HS-27A (cell line): ENCODE data around the gene NTM.

Experiments
- DNase-seq: peaks from one replicate; pipeline ENCODE4 v3.0.0-alpha.2; 2012; ENCODE audit warnings: low read depth, missing footprints

The NTM gene

DNA sequence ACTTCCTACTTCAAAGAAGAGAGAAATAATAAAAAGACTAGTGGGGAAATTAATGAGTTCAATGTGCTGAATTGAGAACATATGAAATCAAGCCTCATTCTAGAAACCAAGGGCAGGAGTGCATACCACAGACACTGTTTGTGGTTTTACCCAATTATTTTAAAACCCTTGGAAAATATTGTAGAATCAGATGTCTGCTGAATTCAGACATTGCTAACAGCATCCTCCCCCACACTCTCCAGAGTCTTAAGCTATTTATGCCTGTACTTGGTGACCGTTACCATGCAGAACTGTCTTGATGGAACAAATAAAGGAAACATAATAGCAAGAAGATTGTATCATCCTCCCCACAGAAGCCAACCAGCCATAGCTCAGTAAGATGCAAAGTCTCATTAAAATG is 850.1 kb downstream of the NTM start:
- no peak for DNase-seq

DNA sequence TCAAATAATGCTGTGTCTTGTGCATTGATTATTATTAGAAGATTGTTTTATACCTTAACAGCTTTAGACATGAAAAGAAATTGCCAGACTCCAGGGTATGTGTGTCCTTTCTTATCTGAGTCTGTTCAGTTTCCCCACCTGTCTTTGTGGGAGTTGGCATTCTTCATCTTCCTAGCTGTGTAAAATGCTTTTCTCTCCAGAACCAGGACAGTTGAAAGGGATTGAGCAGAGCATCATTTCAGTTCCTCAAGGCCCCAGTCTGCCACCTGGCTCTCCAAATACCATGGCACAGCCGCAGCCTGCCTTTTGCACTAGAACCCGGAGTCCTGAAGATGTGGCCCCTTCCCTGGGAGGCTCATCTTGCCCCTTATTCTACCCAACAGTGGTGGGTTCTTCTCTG is 851.9 kb downstream of the NTM start:
- DNase-seq = no peak

DNA sequence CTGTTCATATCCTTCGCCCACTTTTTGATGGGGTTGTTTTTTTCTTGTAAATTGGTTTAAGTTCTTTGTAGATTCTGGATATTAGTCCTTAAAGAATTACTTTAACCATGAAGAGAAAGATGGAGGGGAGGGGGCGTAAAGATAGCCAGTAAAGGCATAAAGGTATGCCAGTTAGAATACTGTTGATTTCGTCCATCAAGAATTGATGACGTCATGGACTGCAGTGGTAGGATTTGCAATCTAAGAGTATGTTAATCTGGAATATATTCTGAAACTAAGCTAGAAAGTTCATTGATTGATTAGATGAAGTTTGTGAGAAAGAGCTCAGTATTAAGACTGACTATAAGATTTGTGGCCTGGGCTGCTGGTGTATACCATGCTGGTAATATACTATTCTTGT is 856.1 kb downstream of the NTM start:
- DNase-seq = no peak

DNA sequence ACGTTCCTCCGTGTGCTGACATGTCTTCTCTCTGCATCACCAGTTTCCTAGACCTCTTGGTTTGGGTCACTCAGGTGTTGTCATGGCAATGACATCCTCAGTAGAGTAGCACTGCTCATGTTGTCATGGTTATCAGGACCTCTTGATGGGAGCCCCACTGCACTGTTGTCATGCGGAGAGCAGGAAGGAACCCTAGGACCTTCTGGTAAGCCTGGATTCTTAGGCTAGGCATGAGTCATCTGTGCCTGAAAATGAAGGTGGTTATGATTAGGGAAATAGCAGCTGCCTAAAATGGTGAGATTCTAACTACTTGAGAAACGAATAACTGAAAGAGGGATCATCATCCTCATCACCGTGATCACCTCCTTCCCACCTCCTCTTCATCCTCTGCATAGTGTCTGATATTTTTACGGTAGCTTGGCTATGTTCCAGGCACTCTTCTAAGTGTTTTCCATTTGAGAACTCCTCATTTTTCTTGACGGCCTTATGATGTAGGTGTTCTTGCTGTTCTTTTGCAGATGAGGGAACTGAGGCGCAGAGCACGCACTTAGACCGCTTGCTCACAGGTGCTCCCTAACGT is 858.4 kb downstream of the NTM start:
- no peak for DNase-seq

DNA sequence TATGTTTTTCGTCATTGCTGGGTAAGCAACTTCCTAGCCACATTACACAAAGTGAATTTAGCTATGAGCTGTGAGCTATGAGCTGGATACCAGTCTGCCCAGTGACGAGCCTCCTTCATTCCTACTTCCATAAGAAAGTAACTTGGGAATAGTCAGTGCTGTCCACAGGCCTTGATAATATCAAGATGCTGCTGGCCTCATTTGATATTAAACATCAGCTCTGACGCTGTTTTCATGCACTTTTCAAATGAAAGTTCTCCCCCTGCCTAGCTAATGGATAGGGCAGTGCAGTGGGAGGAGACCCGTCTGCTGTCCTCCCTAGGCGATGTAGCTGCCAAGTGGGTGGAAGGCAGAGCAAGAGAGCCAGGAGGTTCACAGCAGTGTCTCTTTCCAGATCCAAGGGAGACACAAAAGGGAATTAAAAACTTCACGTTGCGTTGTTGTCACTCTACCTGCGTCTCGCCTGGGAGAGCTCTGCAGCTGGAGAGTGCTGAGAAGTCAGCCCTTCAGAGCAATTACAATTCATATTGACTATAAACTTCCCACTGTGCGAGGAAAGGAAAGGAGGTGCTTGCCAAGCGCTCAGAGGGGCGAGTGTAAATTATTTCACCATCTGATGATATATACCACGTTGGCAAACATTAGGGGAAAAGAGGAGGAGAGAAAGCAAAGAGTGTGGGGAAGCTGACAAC is 861.4 kb downstream of the NTM start:
- no peak for DNase-seq

DNA sequence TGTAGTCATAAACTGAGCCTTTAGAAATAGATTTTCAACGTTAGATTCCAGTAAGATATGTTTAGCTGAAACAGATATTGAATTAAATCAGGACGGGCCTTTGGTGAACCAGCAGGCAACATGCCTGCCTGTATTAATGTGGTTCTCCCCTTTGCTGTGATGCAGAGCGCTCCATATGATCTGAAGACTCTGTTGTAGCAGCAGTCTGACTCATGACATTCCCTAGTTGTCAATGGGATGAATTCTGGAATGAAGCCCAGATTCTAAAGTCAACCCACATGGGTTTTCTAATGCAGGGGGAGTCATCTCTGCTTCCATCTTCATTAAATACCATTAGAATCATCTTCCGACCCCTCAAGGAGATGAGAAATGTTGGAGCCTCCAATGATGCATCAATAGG is 864.5 kb downstream of the NTM start:
- peak; percentile 8 for DNase-seq

DNA sequence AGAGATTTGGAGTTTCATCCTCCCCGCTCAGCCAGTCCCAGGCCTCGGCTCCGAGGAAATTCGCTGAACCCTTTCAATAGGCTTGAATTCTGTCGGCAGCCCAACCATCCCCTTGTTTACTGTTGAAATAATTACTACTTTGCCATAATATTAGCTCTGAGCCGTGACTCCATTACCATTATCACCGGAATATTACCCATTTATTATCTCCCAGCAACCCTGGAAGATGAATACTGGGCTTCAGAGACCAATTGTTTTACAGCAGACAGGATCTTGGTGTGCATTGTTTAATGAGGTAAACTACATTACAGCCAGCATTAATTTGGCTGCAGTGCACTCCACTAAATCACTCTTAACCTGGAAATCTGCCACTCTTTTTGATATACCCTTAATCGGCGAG is 867.4 kb downstream of the NTM start:
- no peak for DNase-seq

DNA sequence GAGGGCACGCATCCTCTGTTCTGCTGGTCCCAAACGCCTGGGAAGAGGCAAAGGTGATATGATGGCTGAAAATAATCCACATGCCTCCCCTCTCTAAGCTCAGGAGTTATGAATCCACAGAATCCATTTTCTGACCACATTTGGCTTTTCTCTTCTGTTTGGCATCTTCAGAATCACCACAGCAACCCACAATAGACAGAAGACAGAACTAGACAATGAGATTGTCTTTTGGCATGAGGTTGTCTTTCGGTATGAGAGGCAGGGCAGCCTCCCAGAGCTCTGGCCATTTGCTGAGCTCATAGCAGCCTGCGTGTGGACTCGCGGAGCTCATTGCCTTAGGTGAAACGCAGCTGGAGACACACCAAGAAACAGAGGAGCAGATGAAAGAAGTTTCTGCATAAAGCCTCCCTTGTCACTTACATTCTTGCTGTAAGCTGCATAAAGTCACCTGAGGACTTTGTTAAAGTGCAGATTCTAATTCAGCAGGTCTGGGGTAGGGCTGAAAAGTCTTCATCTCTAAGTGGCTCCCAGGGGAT is 868.0 kb downstream of the NTM start:
- no peak for DNase-seq

DNA sequence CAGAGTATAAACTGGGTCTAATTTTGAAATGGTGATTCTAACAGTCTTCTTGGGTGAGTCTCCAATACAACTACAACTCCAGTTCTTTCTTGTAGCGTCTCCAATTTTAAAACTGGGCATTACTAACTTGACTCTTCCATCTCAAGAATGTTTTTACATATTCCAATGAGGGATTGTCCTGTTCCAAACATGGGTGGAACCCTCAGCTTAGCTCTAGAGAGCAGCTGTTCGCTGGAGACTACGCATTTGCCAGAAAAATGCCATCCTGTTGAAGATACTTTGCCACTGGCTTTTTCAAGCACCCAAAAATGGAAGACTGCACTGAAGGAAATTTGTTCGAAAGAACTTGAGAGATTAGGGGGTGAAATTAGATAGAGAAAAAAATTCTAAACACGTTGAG is 870.0 kb downstream of the NTM start:
- DNase-seq = no peak

DNA sequence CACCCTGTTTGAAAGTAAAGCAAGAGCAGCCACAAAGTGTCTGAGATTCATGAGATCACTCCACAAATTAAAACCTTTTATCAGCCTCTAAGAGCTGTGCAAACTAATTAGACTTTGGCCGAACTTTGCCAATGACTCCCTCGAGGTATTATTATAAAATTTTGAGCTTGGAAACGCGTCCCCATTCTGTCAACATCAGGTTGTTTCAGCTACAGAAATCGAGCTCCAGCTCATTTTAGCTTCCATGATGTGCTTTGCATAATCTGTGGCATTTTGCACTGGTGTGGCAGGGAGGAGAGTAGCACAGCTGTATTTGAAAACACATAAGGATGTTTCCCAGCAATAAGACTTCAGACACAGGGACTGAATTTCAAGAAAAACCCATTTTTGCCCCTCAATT is 872.2 kb downstream of the NTM start:
- DNase-seq = no peak

DNA sequence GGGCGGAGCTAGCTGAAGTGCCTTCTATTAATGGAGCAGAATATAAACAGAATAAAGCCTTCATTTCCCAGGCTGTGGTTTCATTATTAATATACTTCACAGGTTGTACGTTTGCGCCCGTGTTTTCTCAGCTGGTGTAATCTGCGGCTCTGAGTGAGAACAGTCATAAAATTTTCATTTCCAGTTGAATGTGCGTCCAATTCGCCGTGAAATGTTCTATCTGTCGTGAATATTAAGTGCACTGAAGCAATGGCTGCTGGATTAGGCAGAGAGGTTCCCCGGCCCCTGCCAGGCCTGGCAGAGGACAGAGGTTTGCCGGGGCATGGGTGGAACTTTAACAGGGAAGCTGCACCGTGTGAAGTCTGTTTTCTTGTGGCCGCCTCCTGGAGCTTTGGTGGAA is 874.4 kb downstream of the NTM start:
- no peak for DNase-seq

DNA sequence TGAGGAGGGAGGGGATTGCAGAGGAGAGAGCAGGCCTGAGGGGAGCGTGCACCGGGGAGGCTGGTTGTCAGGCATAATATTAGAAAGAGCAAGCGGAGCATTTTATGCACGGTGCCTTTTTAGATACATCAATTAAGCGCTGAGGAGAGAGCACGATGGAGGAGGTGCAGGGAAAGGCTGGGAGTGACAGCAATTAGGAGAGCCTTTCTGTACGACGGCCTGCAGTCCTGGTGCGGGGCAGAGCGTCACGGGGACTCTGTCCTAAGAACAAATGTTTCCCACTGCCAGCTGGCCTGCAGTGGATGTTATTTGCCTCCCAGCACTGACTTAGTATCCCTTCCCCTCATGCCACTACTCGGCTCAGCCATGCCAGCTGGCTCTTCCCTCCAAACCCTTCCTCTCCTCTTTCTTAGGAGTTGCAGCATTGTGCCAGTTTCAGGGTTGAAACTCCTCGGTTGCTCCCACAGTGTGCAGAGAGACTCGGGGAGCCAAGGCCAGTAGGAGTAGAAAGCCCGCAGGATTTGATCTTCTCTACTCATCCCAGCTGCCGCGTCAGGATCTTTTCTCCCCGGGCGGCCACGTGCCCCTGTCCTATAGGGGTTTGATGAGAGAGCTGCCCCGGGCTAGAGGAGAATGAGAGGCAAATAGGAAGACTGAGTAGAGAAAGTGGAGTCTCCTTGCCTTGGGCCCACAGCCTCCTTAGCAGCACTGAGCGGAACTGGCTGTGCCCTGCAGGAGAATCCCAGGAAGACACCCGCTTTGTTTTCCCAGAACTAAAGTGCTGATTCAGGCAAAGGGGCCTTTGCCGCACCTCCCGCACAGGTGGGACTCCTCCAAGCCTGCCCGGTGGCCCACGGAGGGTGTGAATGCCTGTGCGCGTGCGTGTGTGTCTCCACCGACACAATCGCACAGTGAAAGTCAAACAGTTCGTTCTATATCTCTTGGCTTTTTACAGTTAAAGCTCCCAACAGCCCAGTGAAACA is 875.3 kb downstream of the NTM start:
- no peak for DNase-seq

DNA sequence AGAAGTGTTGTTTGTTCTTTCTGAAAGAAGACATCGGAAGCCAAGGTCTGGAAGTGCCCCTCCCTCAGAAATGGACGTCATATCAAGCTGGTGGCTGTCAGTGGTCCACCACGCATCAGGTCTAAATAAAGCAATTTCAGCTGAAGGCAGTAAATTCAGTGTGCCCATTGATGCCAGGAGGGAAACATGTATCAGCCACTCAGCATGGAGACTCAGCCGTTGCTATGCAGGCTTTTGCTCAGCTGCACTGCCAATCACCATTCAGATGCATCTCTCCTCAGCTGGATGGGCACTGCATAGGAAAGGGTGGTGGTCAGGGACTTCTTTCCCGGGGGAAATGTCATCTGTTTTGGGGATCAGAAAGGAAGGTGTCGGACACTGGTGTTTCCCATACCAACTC is 878.2 kb downstream of the NTM start:
- DNase-seq = no peak

DNA sequence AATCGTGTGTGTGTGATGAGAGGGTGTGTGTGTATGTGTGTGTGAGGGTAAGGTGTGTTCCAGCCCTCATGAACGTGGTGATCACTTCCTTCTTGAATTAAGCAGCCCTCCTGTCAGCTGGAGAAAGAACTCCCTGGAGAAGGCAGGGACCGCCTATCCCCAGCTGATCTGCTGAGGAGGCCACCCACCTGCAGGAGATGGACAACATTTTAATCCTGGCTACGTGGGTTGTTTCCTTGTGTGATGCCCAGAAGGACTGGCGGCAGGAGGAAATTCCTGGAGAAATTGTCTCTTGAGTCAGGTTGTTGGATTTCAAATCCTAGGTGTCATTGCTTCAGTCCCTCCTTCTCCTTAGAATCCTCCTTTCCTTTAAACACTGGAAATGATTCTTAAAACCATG is 878.8 kb downstream of the NTM start:
- no peak for DNase-seq

DNA sequence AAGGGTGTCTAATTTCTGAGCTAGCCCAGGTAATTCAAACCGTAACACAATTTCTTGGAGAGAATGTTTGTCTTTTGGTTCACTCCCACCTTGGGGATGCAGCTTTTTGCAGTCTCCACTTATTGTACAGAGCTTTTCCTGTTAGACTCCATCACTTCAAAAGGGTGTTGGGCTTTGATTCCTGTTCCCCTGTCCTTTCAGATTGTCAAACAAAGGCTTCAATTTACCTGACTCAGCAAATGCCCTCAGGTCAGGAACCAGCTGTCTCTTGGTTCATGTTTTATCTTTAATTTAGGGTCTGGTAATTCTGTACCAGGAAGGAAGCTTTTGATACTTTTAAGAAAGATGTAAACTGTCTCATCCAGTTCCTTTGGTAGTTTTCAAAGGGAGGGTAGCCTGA is 880.6 kb downstream of the NTM start:
- no peak for DNase-seq

DNA sequence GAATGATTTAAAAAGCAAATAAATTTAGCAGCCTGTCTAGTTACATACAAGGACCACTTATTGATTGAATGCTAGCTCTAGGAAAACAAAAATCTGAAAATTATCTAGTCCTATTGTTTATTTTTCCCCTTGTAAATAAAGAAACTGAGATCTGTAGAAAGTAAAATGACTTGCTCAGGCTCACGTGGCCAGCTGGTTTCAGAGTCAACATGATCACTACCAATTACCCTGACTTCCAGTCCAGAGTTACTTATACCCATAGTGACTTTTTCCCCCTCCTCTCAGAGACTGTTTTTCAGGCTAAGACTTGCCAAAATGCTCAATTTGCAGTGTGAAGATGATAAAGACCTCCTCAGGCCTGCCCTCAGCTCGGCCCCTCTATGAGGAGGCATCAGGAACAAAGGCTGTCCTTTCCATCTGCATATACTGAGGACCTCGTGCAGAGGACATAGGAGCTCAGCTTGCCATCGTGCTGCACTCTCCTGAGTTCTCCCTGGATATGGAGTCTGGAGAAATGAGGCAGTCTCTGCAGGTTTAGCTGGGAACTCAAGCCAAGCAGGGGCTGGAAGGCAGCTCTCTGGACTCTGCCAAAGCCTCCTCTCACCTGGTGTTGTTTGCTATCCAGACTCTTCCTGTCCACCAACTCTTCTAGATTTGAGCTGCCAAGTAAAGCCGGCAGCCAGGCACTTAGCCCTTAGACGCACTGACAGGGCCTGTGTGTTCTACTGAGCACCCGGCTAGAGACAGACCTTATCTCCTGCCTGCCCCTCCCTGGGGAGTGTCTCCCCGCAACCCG is 883.3 kb downstream of the NTM start:
- DNase-seq = no peak

DNA sequence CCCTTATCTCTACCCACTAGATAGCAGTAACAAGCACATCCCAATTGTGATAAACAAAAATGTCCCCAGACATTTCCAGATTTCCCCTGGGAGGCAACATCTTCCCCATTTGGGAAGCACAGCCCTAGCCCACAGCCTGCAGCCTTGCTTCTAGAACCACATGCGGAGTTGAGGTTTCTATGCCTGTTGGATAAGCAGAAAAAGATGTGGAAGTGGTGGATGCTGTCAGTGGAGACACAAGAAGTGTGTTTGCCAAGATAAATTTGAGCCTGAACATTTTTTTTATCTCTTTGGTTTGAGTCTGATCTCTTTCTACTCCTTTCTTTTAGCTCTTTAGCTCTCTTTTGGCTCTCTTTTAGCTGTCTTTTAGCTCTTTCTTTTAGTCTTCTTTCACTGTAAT is 884.5 kb downstream of the NTM start:
- DNase-seq = no peak

DNA sequence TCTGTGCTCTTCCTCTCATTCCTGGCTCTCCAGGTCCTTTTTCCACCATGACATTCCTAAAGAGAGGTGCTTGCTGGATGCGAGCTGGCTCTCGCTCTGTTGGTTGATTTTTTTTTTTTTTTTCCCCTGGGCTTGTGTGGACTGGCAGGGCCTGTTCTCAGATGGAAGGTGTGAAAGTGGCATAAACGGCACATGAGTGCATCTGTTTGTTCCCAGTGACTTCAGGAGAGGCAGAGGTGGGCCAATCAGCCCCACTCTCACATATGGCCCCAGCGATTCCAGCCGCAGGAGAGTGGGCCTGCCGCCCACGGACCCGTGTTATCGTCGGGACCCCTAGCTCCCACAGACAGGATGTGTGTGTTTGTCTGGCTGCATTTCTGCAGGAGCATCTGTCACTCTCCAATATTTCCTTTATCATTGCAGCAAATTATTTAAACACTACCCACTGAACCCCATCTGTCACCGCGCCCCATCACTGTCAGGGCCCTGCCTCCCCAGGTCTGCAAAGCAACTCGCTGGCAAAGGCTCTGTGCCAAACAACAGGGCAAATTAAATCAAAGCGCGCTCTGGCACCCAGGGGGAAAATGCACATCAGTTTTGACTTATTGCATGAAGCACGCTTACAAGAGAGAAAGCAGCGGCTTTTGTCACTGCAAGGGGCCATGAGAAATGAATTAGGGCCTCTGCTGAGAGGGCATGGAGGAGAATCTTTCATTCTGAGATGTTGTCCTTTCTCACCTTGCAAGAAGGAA is 886.3 kb downstream of the NTM start:
- DNase-seq = no peak

DNA sequence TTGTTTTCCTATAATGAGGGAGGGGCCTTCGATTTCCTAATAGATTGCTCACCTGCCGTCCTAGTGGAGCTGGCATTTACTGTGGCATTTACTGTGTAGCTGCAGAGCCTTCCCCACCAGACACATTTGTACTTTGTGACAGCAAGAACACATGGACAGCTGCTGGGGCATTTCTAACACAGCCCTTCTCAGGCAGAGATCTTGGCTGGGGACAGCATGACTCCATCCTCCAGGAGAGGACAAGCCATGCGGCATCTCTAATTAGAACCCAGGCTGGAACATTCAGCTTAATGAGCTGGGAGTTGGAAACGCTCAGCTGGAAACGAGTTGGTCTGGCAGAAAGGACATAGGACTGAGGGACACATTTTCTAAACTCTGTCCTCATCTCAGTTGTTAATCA is 887.5 kb downstream of the NTM start:
- no peak for DNase-seq

DNA sequence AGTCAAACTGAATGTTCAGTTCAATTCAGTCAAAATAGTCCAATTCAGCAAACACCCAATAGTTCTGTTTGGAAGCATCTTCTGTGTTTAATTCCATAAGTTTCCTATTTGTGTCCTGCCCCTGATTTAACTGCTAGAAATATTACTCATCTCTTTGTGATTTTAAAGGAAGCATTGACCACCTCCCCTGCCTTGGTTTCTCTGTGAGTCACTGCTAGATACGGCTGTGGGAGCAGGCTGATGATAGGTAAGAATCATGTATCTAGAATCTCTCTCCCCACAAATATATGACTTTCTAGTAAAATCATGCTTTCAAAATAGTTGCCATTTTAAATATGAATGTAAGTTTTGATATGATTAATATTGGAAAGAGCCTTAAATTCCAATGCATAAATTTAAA is 888.5 kb downstream of the NTM start:
- no peak for DNase-seq

DNA sequence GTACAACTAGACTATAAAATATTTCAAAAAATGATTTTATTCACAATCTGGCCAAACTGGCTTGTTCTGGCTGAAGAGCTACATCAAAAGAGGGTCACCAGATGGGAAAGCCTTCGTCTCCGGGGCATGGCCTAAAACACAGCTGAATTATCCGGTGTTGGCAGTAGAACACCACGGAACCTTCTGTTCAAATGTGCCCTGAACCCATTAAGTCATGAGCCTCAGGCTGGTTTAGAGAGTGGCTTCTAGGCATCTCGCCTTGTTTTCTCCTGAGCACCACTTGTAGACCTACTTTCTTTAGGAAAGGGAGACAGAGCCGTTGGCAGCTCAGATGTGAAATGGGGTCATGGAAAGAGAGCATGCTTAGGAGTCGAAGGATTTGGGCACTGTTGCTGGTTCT is 890.2 kb downstream of the NTM start:
- DNase-seq = no peak
